A172 (cell line): ENCODE measurements around the gene SCUBE1. TPM values are rescaled to one million over a fixed set of nuclear protein-coding genes. Genes with fewer than 3 reads are reported as not detected.

Experiments
- DNase-seq: peaks from one replicate; pipeline ENCODE4 v3.0.0-alpha.2; 2015; ENCODE audit warnings: low spot score
- total RNA-seq: library from RNA; depleted of rRNA; stranded (reverse); fragments of >200 nt; shearing (Covaris generic); gene quantifications from 2 replicates; pipeline ENCODE4 v1.2.3, GENCODE V29; 2014

SCUBE1 gene
- total RNA-seq, 1 experiment from 2014 or later, result not detected

DNA sequence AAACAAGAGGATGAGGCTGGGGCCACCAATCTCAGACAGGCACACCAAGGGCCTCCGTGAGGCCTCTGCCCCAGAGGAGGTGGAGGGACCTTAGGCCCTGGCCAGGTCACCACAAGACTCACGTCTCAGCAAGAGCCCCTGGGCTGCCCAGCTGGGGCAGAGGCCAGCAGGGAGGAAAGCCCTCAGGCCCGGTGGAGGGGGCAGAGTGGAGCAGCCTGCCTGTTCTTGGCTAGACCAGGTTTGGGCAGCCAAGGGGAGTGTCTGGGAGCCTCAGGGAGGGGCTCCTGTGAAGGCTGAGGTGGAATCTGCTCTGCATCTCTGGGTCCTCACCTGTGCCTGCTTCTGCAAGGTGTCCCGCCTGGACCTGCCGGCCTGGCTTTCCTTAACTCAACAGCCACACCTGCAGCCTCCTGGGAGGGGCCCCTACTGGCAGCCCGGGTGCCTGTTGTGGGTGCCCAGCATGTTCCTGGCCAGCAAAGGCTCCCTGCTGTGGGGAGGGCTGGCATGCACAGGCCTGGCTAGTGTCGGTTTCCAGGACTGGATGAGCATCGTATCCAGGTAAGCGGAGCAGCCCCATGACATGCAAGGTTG lies 168.1 kb downstream of the SCUBE1 start:
- DNase-seq, result no peak

DNA sequence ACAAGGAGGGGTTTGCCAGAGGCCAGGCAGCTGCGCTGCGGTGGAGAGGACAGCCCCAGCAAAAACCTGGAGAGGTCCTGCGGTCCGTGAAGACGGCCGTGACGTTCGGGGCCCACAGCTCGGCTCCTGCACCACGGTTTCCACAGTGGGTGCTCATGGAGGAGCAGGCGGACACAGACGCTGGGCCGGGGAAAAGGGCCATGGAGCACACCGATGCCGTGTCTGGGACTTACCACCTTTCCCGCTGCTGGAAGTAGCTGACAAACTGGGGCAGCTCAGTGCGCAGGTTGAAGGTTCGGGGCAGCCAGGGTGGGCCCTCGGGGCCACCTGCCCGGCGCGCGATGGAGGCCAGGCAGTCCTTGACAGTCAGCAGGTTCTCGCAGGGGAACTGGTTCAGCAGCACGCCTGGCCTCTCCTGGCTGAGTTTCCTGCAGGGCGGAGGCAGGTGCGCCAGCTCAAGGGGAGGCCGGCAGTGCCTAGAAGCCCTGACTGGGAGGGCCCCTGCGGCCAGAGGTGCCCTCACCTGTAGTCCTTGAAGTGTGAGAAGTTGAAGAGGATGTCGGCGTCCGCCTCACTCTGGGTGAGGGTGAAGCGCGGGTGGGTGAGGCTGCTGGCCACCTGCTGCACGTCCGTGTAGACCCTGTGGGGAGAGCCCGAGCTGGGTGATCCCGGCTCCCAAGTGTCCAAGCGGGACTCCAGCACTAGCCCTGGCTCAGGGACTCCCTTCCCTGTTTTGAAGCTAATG lies 169.0 kb downstream of the SCUBE1 start:
- no peak for DNase-seq

DNA sequence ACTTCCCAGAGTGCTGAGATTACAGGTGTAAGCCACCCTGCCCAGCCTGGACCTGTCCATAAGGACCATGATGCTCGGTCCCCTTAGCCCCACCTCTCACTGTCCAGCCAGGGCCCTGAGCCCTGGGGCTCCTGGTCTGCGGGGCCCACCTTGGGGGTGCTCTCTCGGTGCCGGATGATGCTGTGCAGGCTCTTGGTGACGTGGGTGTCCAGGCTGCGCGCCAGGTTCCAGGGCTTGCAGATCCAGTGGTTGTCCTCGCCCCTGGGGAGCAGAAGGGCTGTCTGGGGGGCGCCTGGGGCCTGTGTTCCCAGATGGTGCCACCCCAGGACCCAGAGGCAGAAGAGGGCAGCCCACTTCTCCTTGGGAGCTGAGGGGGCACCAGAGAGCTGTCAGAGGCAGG lies 169.6 kb downstream of the SCUBE1 start:
- DNase-seq, result no peak

DNA sequence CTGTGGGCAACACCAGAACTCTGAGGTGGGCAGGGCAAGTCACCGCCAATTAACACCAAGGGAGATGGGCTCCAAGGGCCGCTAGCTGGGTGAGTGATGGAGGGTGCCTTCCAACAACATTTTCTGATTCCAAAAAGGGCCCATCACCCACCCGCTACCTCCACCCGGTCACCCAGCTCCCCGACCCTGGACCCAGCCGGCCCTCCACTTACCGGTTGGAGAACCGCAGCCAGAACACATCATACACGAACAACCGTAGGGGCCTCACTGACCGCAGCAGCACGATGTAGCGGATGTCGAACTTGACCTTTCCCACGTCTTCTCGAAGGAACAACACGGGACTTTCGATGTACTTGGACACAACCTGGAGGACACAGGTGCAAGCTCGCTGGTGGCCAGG lies 171.0 kb downstream of the SCUBE1 start:
- DNase-seq, result no peak

DNA sequence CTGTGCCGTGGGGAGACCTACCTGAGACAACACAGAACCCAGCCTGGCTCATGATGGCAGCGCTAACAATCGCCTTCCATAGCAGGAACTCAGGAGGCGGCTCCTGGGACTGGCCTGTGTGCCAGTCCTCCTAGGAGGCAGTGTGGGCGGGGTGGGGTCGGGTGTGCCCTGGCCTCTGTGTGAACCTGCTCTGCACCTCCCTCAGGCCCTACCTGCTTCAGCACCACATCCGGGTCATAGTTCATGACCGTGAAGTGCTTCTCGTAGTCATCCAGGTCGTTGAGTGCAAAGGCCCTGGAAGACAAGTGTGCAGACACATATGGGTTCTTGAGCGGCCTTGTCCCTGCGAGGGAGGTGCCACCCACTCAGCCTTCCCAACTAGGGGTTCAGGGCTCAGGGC lies 171.6 kb downstream of the SCUBE1 start:
- no peak for DNase-seq

DNA sequence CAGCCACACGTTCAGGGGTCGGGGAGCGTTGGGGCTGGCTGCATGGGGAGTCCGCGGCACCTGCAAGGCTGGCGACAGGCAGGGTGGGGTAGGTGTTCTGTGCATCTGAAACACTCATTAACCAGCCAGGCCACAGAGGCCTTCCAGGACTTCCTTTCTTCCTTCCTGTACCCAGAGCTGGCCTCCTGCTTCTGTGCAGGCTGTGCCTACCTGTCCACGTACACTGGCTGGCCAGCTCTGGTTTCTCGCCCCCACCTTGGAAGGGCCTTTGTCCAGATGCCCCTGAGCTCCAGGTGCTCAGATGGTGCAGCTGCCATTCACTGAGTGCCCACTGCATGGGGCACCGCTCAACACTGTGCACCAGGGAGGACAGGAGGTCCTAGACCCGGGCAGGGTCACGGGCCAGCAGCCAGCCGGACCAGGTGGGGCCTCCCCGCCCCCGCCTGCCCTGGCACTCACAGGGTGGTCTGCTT lies 172.1 kb downstream of the SCUBE1 start:
- no peak for DNase-seq

DNA sequence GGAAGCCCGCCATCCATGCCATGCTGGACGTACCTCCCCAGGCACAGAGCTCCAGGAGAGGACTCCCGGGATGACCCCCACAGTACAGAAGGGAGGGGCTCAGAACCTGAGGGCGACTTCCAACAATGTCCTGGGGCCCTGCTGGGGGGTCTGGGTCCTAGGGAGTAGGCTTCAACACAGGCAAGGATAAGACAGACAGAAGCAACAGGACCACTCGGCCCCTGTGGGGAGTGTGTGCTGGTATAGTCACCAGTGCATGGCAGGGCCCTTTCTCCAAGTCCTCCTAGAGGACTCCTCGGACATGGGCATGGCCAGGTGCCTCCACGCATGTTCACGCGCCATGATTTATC lies 173.1 kb downstream of the SCUBE1 start:
- DNase-seq, result no peak

DNA sequence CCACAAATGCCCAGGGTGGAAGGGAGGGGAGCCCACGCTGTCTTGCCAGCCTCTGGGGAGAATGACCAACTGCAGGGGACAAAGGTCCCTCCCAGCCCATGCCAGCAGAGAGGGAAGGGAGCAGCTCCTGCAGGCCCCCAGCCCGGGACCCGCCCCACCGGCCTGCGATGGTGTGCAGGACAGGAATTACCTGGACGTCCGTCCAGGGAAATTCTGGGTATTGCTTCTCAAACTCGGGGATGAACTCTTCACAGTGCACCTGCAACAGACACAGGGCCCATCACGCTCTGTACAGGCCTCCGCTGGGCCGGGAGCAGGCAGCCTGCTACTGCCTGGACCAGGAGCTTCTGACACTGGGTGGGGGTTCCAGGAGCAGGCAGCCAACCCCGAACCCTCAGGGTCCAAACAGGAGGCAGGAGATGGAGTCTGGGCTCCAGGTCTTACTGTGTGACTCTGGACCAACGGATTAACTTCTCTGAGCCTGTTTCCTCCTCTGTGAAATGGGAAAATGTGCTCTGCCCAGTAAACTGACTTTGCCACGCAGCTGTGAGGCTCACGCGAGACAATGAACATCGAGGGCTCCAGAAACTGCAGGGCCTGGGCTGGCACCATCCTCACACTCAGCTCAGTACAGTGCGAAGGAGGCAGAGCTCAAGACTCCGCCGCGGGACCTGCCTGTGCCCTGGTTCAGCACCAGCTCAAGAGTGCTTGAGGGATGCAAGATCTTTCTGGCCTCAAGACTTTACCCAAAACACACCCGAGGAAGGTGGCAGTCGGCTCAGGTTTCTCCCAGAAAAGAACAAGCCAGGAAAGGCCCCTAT lies 173.7 kb downstream of the SCUBE1 start:
- no peak for DNase-seq

DNA sequence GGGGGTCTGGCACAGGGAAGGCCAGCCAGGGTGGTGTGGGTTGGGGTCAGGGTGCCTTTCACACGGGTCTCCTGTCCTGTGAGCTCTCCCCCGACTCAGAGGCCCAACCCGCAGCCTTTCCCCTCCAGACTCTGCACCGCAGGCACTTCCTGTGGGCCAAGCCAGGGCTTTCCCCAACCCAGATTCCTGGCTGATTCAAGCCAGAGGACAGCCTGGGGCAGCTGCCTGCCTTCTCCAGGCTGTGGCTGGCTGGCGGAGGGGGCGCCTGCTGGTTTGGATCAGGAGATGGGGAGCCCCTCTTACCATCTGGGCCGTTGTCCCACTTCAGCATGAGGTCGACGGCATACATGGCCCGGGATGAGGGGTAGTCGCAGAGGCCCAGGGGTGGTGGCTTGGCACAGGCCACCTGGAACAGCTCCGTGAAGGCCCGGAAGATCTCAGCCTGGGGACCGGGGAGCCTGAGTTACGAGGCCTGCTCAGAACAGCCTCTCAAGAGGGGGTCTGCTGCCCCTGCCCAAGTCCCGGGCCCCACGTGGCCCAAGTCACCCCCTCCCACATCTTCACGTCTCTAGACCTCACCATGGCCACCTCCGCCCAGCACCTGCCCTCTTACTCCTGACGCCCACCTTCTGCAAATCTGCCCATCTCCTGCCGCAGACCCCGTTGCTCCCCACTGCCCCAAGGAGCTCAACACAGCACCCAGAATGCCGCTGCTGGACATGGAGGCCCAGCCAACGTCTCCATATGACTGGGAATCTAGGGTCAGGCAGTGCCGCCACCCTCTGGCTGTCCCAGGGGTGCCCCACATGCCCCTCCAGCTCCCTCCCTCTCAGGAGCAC lies 174.5 kb downstream of the SCUBE1 start:
- DNase-seq, result no peak

DNA sequence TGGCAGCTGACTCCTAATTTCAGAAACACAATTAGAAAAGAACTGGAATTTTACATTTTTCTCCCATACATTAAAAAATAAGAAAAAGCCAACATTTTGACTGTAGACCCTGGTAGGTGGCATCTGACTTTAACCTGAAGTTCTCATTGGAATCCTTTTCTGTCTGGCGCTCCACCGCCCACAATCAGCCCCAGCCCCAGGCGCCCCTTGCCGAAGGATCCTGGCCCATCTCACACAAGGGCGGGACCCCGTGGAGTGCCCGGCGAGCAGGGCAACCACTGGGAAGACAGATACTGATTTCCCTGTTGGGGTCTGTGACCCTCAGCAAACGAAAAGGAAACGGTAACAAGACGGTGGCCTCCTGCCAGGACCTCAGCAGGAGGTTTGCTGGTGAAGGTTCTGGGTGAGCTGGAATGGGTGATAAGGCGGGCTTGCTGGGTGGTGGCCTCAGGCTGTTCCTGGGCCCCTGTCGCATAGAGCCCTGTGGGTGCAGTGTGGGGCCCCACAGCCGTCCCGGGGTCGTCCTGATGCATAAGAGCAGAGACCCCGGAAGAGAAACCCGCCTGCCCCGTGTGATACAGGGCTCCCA lies 176.1 kb downstream of the SCUBE1 start:
- no peak for DNase-seq

DNA sequence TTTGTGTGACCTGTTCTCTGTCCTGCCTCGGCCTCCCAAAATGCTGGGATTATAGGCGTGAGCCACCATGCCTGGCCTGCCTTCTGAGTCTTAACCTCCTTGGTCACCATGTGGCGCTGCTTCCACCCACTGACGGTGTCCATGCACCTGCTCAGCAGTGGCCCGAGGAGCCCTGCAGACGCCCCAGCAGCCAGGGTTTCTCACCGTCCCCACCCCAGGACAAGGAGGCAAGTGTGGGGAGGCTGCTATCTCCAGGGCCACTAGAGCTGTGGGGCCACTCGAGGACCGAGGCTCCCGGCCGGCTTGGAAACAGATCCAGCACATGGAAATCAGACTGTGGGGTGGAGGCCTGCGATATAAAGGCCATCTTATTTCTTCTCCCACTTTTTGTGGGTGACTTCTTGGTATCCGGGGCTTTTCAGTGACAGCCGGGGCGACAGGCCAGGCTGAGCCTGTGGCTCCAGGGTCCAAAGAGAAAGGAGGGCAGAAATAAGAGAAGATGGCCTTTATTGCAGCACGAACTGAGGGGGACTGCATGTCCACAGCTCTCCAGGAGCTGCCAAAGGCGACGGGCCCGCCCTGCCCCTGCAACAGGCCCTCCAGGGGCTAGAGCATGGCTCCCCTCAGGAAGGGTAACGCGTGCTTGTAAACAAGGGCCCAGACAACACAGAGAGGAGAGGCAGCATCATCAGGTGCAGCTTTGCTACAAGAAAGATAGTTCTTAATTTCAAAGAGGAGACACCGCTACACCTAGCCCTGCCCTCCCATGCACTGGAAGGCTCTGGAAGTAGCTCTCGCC lies 176.8 kb downstream of the SCUBE1 start:
- DNase-seq, result no peak

DNA sequence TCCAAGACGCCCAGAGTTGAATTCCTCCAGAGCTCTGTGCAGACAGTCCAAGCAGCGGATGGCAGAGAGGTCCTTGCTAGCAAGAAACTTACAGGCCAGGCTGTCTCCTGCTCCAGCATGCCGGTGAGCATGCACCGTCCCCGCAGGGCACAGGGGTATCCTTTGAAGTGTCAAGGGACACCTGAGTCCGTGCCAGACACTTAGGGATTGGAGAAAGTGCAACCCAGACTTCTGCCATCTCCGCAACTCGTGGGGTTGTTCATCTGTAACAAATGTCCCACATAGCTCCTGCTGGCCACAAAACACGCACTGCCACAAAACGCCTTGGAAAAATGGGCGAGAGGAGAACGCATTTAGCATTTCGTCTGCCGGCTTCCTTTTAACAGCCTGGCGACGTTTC lies 178.5 kb downstream of the SCUBE1 start:
- no peak for DNase-seq

DNA sequence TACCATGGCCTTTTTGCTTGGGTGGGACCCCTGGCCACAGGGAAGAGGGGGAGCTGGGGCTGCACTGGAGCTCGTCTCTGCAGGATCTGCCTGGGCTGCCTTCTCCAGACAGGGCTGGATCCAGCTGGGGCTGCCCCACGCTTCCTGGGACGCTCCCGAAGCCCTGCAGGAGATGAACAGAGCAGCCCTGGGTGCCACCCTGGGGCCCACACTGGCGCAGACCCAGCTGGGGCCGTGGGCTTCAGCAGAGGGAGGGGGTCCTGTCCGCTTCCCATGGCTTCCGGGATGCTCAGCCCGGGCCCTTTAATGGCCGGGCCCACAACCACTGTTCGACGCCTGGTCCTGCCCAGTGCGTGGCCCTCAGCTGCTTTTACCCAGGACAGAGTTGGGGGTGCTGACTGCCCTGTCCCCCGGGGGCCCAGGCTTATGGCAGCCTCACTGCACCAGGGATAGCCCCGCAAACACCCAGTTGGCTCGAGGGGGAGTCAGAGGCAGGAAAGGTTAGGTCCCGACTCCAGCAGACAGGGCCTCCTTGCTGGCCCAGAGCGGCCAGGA lies 179.9 kb downstream of the SCUBE1 start:
- no peak for DNase-seq

DNA sequence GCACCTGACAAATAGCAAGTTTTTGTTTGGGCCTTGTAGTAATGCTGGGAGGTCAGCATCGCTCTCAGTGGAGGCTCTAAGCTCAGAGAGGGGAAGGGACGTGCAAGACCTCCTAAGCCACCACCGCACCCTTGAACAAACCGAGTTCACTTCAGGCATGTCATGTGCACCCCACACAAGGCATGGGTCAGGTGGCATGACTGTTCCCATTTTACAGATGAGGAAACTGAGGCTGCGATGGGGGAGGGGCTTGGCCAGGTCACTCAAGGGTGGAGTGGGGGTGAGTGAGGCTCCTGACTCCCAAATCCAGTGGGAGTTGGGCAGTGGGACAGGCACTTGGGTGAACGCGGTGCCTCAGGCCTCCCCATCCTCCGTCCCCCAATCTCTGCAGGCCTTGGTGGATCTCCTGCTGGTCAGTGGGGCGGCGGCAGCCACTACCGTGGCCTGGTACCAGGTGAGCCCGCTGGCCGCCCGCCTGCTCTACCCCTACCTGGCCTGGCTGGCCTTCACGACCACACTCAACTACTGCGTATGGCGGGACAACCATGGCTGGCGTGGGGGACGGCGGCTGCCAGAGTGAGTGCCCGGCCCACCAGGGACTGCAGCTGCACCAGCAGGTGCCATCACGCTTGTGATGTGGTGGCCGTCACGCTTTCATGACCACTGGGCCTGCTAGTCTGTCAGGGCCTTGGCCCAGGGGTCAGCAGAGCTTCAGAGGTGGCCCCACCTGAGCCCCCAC lies 180.6 kb downstream of the SCUBE1 start:
- no peak for DNase-seq

DNA sequence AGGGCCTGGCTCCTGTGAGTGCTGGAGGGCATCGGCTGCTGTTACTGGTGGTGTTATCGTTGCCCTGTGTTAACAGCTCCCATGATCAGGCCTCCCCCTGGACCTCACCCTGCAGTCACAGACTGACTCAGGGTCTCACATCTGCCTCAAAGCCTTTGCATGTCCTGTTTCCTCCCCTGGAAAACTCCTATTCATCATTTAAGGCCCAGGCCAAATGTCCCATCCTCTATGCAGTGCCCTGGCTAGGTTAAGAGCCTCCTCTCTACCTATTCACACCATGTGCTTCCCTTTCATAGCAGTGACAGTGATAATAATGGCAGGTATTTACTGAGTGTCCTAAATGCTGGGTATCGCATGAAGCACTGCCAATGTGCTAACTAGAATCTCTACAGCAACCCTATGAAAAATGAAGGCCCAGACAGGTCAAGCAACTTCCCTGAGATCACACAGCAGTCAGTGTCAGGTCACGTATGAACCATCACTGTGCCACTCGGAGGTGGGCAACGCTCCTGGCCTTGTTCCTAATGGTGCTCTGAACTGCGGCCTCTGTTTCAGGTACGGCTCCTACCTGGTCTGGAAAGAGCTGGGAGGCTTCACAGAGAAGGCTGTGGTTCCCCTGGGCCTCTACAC lies 182.6 kb downstream of the SCUBE1 start:
- DNase-seq, result no peak

DNA sequence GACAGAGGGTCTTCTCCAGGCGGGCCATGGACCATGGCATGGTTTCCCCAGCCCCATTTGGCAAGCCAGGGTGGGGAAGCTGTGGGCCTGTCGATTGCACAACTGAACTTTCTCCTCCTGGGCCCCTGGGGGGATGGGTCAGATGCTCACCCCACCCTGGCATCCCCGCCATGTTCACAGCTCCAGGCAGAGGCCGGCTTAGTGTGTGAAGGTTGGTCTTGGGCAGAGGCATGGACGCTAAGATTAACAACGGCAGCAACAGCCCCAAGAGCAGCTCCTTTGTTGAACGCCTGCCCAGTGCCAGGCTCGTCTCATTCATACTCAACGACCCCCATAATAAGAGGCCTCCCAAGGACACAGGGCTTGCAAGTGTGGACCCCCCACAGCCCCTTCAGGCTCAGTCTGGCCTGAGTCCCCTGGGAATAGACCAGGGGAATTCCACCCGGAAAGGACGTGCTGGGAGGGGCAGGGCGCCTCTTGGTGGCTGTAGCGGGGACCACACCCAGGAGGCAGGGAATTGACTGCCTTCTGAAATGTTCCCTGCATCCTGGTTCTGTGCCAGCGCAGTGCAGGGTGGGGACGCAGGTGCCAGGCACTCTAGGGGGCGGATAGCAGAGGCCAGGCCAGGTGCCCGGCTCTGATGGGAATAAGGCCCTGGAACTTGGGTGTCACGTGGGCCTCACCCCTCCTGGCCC lies 183.5 kb downstream of the SCUBE1 start:
- DNase-seq, result no peak

DNA sequence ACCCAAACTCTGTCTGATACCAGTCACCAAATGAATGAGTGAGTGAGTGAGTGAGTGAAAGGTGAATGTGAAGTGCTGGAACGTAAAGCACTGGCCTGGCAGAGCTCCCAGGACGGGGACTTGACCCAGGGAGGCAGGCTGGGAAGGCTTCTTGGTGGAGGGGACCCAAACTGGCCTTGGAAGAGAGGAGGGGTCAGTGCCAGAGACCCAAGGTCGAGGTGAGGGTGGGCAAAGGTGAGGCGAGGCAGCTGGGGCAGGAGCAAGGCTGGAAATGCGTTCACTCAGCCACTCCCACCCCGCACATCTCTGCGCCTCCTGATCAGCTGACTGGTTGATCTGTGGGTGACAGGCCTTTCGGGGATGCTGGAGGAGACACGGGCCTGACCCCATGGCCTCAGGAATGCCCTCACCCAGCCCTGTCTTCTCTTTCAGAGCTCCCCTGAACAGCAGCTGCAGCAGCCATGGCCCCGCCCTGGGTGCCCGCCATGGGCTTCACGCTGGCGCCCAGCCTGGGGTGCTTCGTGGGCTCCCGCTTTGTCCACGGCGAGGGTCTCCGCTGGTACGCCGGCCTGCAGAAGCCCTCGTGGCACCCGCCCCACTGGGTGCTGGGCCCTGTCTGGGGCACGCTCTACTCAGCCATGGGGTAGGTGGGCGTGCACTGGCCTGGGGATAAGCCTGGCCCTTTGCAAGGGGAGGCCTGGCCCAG lies 184.2 kb downstream of the SCUBE1 start:
- no peak for DNase-seq
